Ovary (tissue), 9 donors: ENCODE results near the gene AADACL3. TPM values are rescaled to one million over a fixed set of nuclear protein-coding genes. Genes with fewer than 3 reads are reported as not detected.

Experiments
- DNase-seq, 5 donors: peaks; one replicate each; pipeline ENCODE4 v3.0.0-alpha.2; 2019 to 2020
- H3K27ac ChIP-seq, 2 donors: fragments of 200-600 bp; one replicate each; pipeline versions ENCODE4 v1.5.1 to v1.8.0; 2019 to 2022
- H3K27me3 ChIP-seq: fragments of 200-600 bp; one replicate; pipeline ENCODE4 v1.8.0; 2022
- H3K36me3 ChIP-seq: fragments of 200-600 bp; sonication (generic); one replicate; pipeline ENCODE4 v1.5.1; 2019
- H3K4me1 ChIP-seq: one replicate; pipeline ENCODE4 v1.8.1; 2013; ENCODE audit warnings: mild to moderate bottlenecking, moderate library complexity; ENCODE audit not compliant: insufficient read depth
- H3K4me3 ChIP-seq: fragments of 200-600 bp; sonication (generic); one replicate; pipeline ENCODE4 v1.5.1; 2017
- H3K9me3 ChIP-seq, 2 donors: fragments of 200-600 bp in 1 of 2; sonication (generic) in 1 of 2; one replicate each; pipeline versions ENCODE4 v1.5.1 to v1.8.1; 2013 to 2019; ENCODE audit warnings: mild to moderate bottlenecking in 1 of 2, moderate library complexity in 1 of 2
- EP300 ChIP-seq: sonication (generic); formaldehyde crosslinking; IDR thresholded peaks from one replicate; pipeline ENCODE4 v1.6.1; 2017; ENCODE audit warnings: antibody characterized with exemption
- POLR2A ChIP-seq: fragments of 450-650 bp; IDR thresholded peaks from one replicate; pipeline ENCODE4 v1.6.1; 2017; ENCODE audit warnings: antibody characterized with exemption, mild to moderate bottlenecking, moderate library complexity
- WGBS, 3 donors: extraction: QIAGEN DNeasy Blood & Tissue Kit in 1 of 3; methylation state at CpG; one replicate each; pipeline versions ENCODE4 v1.1.5 to v1.1.7; 2013 to 2017; 5-methylcytosine and 5-hydroxymethylcytosine counted together
- intact Hi-C, 4 donors: fragments of 100-400 bp; cut with DNase I; formaldehyde crosslinking; loops; one replicate each; pipeline versions ENCODE4 v1.11.0 to v1.15.1; 2022 to 2023
- polyA plus RNA-seq, 2 donors: library from polyadenylated mRNA; stranded (reverse); fragments of 200-250 nt in 1 of 2; fragments of 350-450 nt in 1 of 2; fragmentation: Illumina TruSeq in 1 of 2; extraction: RNeasy Lipid Tissue Mini Kit (QIAGEN cat#74804) in 1 of 2; gene quantifications; one replicate each; pipeline ENCODE4 v1.2.3, GENCODE V29; 2013 to 2014
- total RNA-seq, 7 donors: library from RNA; depleted of rRNA in 2 of 7; stranded (reverse); fragments of >200 nt in 2 of 7; fragmentation: NEBNext Ultra II Directional in 3 of 7; extraction: Animal tissue kit (Norgen Biotek cat#: 25700) in 3 of 7; gene quantifications; one replicate each; pipeline versions ENCODE4 v1.1.0 to v1.2.4, GENCODE V29; 2016 to 2023
- TF ChIP-seq, protein P1 (sequence below), 3 donors: fragments of 450-650 bp in 2 of 3; fragments of 200-600 bp in 1 of 3; IDR thresholded peaks; one replicate each; pipeline versions ENCODE4 v1.5.1 to v1.8.0; 2016 to 2022; ENCODE audit warnings: antibody characterized with exemption in 3 of 3, mild to moderate bottlenecking in 1 of 3
- donor health status: DM: no; HTN: no; CAD: no; lungs with moderate emphysema.
- donor health status: DM: no; HTN: no; CAD: no.
- donor health status: Bipolar disorder and iron deficiency.
- donor health status: DM: yes; HTN: yes; CAD: no.
- donor health status: DM: no; HTN: no; CAD: no.
- donor health status: DM: yes; HTN: yes; CAD: no.

AADACL3 gene
- total and polyA plus RNA-seq, 9 donors, result not detected

DNA sequence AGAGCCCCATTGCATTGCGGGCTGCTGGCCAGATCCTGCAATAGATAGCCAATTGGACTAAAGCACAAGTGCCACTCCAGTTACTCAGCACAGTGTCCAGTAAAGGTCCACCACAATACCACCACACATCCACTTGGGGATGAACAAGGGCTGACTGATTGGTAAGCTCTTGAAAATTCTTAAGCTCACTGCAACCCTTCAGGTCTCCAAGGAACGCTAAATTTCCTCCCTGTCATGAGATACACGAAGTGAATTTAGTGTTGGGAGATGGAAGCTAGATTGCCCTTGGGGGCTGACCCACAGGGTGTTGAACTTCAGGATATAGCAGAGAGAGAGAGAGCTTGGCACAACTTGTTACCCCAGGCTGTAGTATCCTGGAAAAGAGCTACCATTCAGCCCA is 9.8 kb upstream of the AADACL3 start:
- 61 to 79% (median 76%) methylated on average over 3 of the region's 3 CpGs for WGBS, 3 donors
- intact Hi-C loops, result no loop called here
- Histone ChIP-seq H3K4me3 (no peak overlapping the region), H3K27me3 (no peaks in the 10 kb centered on the region), H3K27ac (no peak overlapping the region), H3K9me3 (no peaks in the 10 kb centered on the region), H3K36me3 (no peaks in the 10 kb centered on the region), H3K4me1 (no peaks in the 10 kb centered on the region)
- no peak for DNase-seq
- TF ChIP-seq EP300 (no peak), POLR2A (no peak)
- TF ChIP-seq, protein P1, sequence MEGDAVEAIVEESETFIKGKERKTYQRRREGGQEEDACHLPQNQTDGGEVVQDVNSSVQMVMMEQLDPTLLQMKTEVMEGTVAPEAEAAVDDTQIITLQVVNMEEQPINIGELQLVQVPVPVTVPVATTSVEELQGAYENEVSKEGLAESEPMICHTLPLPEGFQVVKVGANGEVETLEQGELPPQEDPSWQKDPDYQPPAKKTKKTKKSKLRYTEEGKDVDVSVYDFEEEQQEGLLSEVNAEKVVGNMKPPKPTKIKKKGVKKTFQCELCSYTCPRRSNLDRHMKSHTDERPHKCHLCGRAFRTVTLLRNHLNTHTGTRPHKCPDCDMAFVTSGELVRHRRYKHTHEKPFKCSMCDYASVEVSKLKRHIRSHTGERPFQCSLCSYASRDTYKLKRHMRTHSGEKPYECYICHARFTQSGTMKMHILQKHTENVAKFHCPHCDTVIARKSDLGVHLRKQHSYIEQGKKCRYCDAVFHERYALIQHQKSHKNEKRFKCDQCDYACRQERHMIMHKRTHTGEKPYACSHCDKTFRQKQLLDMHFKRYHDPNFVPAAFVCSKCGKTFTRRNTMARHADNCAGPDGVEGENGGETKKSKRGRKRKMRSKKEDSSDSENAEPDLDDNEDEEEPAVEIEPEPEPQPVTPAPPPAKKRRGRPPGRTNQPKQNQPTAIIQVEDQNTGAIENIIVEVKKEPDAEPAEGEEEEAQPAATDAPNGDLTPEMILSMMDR (IDR thresholded peaks at IDR 0.05), result no peak

GRCh38 chr1:12708396-12709090 is 7.4 kb upstream of the AADACL3 start:
- no peak overlapping the region for H3K4me3 ChIP-seq
- H3K36me3 ChIP-seq, result no peaks in the 10 kb centered on the region
- no peaks in the 10 kb centered on the region for H3K4me1 ChIP-seq
- no peaks in the 10 kb centered on the region for H3K9me3 ChIP-seq
- H3K27me3 ChIP-seq, result no peaks in the 10 kb centered on the region
- intact Hi-C loops, result no loop called here
- no peak overlapping the region for H3K27ac ChIP-seq
- TF ChIP-seq, protein P1 (IDR thresholded peaks at IDR 0.05), result no peak
- TF ChIP-seq EP300, result no peak
- TF ChIP-seq POLR2A, result no peak
- WGBS, 3 donors, result 63 to 72% (median 70%) methylated on average over 4 of the region's 4 CpGs
- no peak for DNase-seq

DNA sequence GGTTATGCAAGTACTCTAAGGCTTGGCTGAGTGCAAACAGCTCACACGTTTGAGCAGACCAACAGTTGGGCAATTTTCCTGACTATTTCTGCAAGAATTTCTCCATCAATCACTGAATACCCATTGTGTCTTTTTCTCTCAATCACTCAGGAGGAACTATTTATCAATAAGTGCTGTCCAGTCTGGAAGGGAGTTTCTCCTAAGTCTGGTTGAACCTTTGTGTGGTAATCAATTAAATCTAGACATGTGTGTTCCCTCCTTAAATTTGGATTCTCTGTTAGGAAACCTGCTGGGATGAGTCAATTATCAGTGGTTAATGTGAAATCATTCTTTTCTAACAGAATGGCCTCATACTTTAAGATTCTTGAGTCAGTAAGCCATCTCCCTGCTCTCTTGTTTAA is 6.8 kb upstream of the AADACL3 start:
- no peak overlapping the region for H3K27ac ChIP-seq
- no peaks in the 10 kb centered on the region for H3K36me3 ChIP-seq
- H3K4me3 ChIP-seq, result no peak overlapping the region
- no peaks in the 10 kb centered on the region for H3K9me3 ChIP-seq
- 24 to 30% (median 26%) methylated on average over 1 of the region's 1 CpG for WGBS, 3 donors
- DNase-seq, result no peak
- intact Hi-C loops, result no loop called here
- no peaks in the 10 kb centered on the region for H3K27me3 ChIP-seq
- no peaks in the 10 kb centered on the region for H3K4me1 ChIP-seq
- TF ChIP-seq POLR2A, result no peak
- TF ChIP-seq EP300, result no peak
- TF ChIP-seq, protein P1 (IDR thresholded peaks at IDR 0.05), result no peak

DNA sequence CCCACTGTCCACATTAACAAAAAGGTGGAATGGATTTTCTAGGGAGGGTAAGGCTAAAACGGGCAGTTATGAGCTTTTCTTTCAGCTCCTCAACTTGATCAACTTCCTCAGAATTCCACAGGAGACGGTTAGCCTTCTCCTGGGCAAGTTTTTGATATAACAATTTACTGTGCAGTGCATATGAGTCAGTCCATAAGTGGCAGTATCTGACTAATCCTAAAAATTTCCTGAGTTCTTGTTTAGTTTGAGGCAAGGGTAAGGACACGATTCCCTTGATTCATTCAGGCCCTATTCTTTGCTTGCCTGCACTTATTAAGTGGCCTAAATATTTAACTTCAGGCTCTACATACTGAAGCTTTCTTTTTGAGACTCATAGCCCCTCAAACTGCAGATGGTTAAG is 6.2 kb upstream of the AADACL3 start:
- intact Hi-C loops, result no loop called here

More for the DNA sequence above, 6.2 kb upstream of the AADACL3 start:
- no peaks in the 10 kb centered on the region for H3K36me3 ChIP-seq
- TF ChIP-seq, protein P1 (IDR thresholded peaks at IDR 0.05), result no peak
- TF ChIP-seq EP300 (no peak), POLR2A (no peak)
- H3K9me3 ChIP-seq, result no peaks in the 10 kb centered on the region
- H3K27me3 ChIP-seq, result no peaks in the 10 kb centered on the region
- H3K27ac ChIP-seq, result no peak overlapping the region
- DNase-seq, result no peak
- WGBS, 3 donors, result 68 to 82% (median 75%) methylated on average over 3 of the region's 3 CpGs
- no peaks in the 10 kb centered on the region for H3K4me1 ChIP-seq
- H3K4me3 ChIP-seq, result no peak overlapping the region
